Measurements from ENCODE around the gene ASAP3. TPM values are rescaled to one million over a fixed set of nuclear protein-coding genes. Genes with fewer than 3 reads are reported as not detected.

ASAP3 gene
- total and polyA plus RNA-seq, 9 of the 15 experiments (the other 6 are each of a cell fraction or from before 2014, with no cell fraction given), result 1.7 to 31.2 (median 17.4) TPM

- TF ChIP-seq MLLT1 (IDR thresholded peaks at IDR 0.05) (no peak), TCFL5 (CRISPR knock-in tag; conservative IDR thresholded peaks at IDR 0.05) (no peak), ARID3A (IDR thresholded peaks at IDR 0.05; ENCODE audit: borderline replicate concordance, low read depth, low read length) (no peak), EZH2 (IDR thresholded peaks at IDR 0.05; ENCODE audit: borderline replicate concordance, low read depth, low read length) (no peak), THRA (IDR thresholded peaks at IDR 0.05) (no peak), ELF2 (CRISPR knock-in tag; IDR thresholded peaks at IDR 0.05) (no peak), ETV5 (CRISPR knock-in tag; IDR thresholded peaks at IDR 0.05; ENCODE audit: low read depth) (no peak), HOXB6 (CRISPR knock-in tag; IDR thresholded peaks at IDR 0.05; ENCODE audit: borderline replicate concordance) (no peak), ZEB2 (IDR thresholded peaks at IDR 0.05) (no peak), ZNF407 (IDR thresholded peaks at IDR 0.05; ENCODE audit: low read depth) (no peak)
Observed at GRCh38 chr1:23483321-23484252, at the start of gene ASAP3 (continued).
